ENCODE results near the gene SLC10A3.
"Not testable (repeated sequence)": the region's sequence is repeated elsewhere in the genome, so short reads cannot be mapped to it uniquely, and the experiment has no call there.

The SLC10A3 gene

GRCh38 chrX:154508384-154508745, 17.9 kb upstream of the SLC10A3 start:
- no peak for DNase-seq (ENCODE audit: low spot score)

- no peak for DNase-seq (ENCODE audit: low spot score)
Measured at GRCh38 chrX:154507673-154508383, 17.4 kb upstream of the SLC10A3 start.

- no peak for DNase-seq (ENCODE audit: low spot score)
Measured at GRCh38 chrX:154506483-154507332, 16.3 kb upstream of the SLC10A3 start.

- DNase-seq (ENCODE audit: low spot score) = no peak
Measured at GRCh38 chrX:154505734-154506133, 15.3 kb upstream of the SLC10A3 start.

GRCh38 chrX:154502989-154503388, 12.6 kb upstream of the SLC10A3 start:
- no peak for DNase-seq (ENCODE audit: low spot score)

- no peak for DNase-seq (ENCODE audit: low spot score)
Measured at GRCh38 chrX:154502098-154502497, 11.7 kb upstream of the SLC10A3 start.

GRCh38 chrX:154501423-154501822, 11.0 kb upstream of the SLC10A3 start:
- DNase-seq (ENCODE audit: low spot score) = not testable (repeated sequence)

- DNase-seq (ENCODE audit: low spot score) = not testable (repeated sequence)
Measured at GRCh38 chrX:154496591-154497137, 6.2 kb upstream of the SLC10A3 start.

- DNase-seq (ENCODE audit: low spot score) = no peak
Measured at GRCh38 chrX:154495472-154495922, 5.1 kb upstream of the SLC10A3 start.

- no peak for DNase-seq (ENCODE audit: low spot score)
Measured at GRCh38 chrX:154494715-154495114, 4.3 kb upstream of the SLC10A3 start.

GRCh38 chrX:154490021-154490413, 412 bp downstream of the SLC10A3 start:
- DNase-seq (ENCODE audit: low spot score) = peak; percentile 10

GRCh38 chrX:154489182-154489581, 1.2 kb downstream of the SLC10A3 start:
- no peak for DNase-seq (ENCODE audit: low spot score)

- no peak for DNase-seq (ENCODE audit: low spot score)
Measured at GRCh38 chrX:154488336-154489075, 1.9 kb downstream of the SLC10A3 start.

- no peak for DNase-seq (ENCODE audit: low spot score)
Measured at GRCh38 chrX:154487518-154488290, 2.7 kb downstream of the SLC10A3 start.

GRCh38 chrX:154486396-154487207, 3.8 kb downstream of the SLC10A3 start, which contains the start of gene UBL4A:
Gene UBL4A (minus strand): TSS chrX:154486615. CDS start chrX:154486584, 31 bp downstream.
- peak; percentile 73 for DNase-seq (ENCODE audit: low spot score)

- DNase-seq (ENCODE audit: low spot score) = peak; percentile 14
Measured at GRCh38 chrX:154486052-154486395, 4.4 kb downstream of the SLC10A3 start.

GRCh38 chrX:154485150-154486051, 5.0 kb downstream of the SLC10A3 start:
- no peak for DNase-seq (ENCODE audit: low spot score)

- DNase-seq (ENCODE audit: low spot score) = no peak
Measured at GRCh38 chrX:154484255-154485149, 5.9 kb downstream of the SLC10A3 start.

Data from germinal center (tissue), 1 donor.